Chondrocyte (in vitro differentiated cells): ENCODE measurements around the gene JUP. TPM values are rescaled to one million over a fixed set of nuclear protein-coding genes. Genes with fewer than 3 reads are reported as not detected.
"Not testable (repeated sequence)": the region's sequence is repeated elsewhere in the genome, so short reads cannot be mapped to it uniquely, and the experiment has no call there.

ENCODE experiments used
- DNase-seq: peaks from one replicate; pipeline ENCODE4 v3.0.0; 2021; ENCODE audit warnings: mixed read lengths, low spot score
- H3K27ac Mint-ChIP-seq: one replicate; pipeline ENCODE4 v1.8.0; 2021; ENCODE audit warnings: mild to moderate bottlenecking, moderate library complexity, mixed read lengths; ENCODE audit not compliant: unreplicated experiment
- H3K27me3 Mint-ChIP-seq: 2 replicates; pipeline ENCODE4 v1.8.0; 2021; ENCODE audit warnings: low read depth, mixed read lengths
- H3K36me3 Mint-ChIP-seq: 2 replicates; pipeline ENCODE4 v1.8.0; 2021; ENCODE audit warnings: low read depth, mixed read lengths
- H3K4me1 Mint-ChIP-seq: 2 replicates; pipeline ENCODE4 v1.8.0; 2021; ENCODE audit warnings: low read depth, mild to moderate bottlenecking, mixed read lengths
- H3K4me3 Mint-ChIP-seq: one replicate; pipeline ENCODE4 v1.8.0; 2021; ENCODE audit warnings: mild to moderate bottlenecking, moderate library complexity, mixed read lengths; ENCODE audit not compliant: unreplicated experiment
- H3K9me3 Mint-ChIP-seq: 2 replicates; pipeline ENCODE4 v1.8.0; 2021; ENCODE audit warnings: low read depth, mixed read lengths
- total RNA-seq: library from RNA; stranded (reverse); gene quantifications from 3 replicates; pipeline ENCODE4 v1.2.1, GENCODE V29; 2021
- TF ChIP-seq, protein P1 (sequence below): fragments of 200-600 bp; sonication (generic); IDR thresholded peaks from 2 replicates; pipeline ENCODE4 v1.5.0; 2021; ENCODE audit warnings: antibody characterized with exemption, mild to moderate bottlenecking, moderate library complexity

The JUP gene
- total RNA-seq, 1 donor from 2014 or later: 18.8 TPM

GRCh38 chr17:41777157-41777573, 9.3 kb downstream of the JUP start:
- H3K27me3 Mint-ChIP-seq: no peaks in the 10 kb centered on the region
- H3K36me3 Mint-ChIP-seq: peaks cover 2% of the 10 kb centered on the region
- H3K4me3 Mint-ChIP-seq: no peak overlapping the region
- peaks cover 50% of the 10 kb centered on the region for H3K4me1 Mint-ChIP-seq
- TF ChIP-seq, protein P1, sequence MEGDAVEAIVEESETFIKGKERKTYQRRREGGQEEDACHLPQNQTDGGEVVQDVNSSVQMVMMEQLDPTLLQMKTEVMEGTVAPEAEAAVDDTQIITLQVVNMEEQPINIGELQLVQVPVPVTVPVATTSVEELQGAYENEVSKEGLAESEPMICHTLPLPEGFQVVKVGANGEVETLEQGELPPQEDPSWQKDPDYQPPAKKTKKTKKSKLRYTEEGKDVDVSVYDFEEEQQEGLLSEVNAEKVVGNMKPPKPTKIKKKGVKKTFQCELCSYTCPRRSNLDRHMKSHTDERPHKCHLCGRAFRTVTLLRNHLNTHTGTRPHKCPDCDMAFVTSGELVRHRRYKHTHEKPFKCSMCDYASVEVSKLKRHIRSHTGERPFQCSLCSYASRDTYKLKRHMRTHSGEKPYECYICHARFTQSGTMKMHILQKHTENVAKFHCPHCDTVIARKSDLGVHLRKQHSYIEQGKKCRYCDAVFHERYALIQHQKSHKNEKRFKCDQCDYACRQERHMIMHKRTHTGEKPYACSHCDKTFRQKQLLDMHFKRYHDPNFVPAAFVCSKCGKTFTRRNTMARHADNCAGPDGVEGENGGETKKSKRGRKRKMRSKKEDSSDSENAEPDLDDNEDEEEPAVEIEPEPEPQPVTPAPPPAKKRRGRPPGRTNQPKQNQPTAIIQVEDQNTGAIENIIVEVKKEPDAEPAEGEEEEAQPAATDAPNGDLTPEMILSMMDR: peak; percentile 64
- H3K9me3 Mint-ChIP-seq: no peaks in the 10 kb centered on the region
- DNase-seq: no peak
- H3K27ac Mint-ChIP-seq: peak overlapping the region; percentile 89

- H3K36me3 Mint-ChIP-seq, H3K27me3 Mint-ChIP-seq, DNase-seq, H3K9me3 Mint-ChIP-seq, H3K4me3 Mint-ChIP-seq: not testable (repeated sequence)
- Mint-ChIP-seq H3K4me1 (peaks cover 42% of the 10 kb centered on the region), H3K27ac (peak overlapping the region; percentile 41)
Observed at GRCh38 chr17:41776262-41776900, 10.1 kb downstream of the JUP start.

DNA sequence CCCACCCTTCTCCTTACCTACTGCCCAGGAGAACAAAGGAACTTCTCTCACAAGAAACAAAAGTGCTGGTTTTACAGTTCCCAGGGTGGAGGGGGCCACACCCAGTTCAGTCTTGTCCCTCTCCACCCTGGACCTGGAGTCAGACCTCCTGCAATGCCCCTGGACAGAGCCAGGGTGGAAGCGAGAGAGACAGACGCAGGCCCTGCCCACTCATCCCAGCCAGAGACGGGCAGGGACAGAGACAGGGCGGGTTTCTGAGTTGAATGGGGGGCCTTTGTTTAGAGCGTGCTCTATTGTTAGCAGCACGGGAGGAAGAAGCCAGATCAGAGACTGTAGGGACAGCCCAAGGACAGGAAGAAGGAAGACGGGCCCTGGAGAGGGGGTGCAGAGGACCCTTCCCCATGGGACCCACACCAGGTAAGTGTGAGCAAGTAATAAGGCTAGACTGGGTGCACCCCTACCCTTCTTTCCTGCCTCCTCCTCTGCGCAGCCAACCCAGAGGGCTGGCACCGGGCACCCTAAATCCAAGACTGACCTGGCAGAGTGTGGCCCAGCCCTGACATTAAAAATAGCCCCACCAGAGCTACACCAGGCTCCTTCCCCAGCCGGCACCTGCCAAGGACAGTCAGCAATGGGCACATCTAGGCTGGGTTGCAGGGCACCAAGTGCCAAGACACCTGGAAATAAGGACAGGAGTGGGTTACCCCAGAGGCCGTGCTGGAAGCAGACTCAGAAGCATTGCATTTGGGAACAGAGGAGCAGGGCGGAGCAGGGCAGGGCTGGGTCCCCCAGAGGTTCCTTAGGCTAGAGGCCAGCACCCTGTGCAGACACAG, 10.9 kb downstream of the JUP start:
- H3K27me3 Mint-ChIP-seq: no peaks in the 10 kb centered on the region
- H3K9me3 Mint-ChIP-seq: no peaks in the 10 kb centered on the region
- TF ChIP-seq, protein P1: no peak
- H3K4me1 Mint-ChIP-seq: peaks cover 41% of the 10 kb centered on the region
- H3K36me3 Mint-ChIP-seq: no peaks in the 10 kb centered on the region
- DNase-seq: no peak
- peak overlapping the region; percentile 69 for H3K27ac Mint-ChIP-seq
- H3K4me3 Mint-ChIP-seq: no peak overlapping the region

- H3K27me3 Mint-ChIP-seq: no peaks in the 10 kb centered on the region
Observed at GRCh38 chr17:41773731-41774193, 12.7 kb downstream of the JUP start.

GRCh38 chr17:41773190-41773588, 13.3 kb downstream of the JUP start:
- DNase-seq: no peak
- no peak overlapping the region for H3K4me3 Mint-ChIP-seq
- TF ChIP-seq, protein P1: no peak
- peaks cover 41% of the 10 kb centered on the region for H3K4me1 Mint-ChIP-seq
- no peaks in the 10 kb centered on the region for H3K9me3 Mint-ChIP-seq
- H3K36me3 Mint-ChIP-seq: no peaks in the 10 kb centered on the region
- no peaks in the 10 kb centered on the region for H3K27me3 Mint-ChIP-seq
- H3K27ac Mint-ChIP-seq: peak overlapping the region; percentile 5

More at GRCh38 chr17:41773731-41774193, 12.7 kb downstream of the JUP start:
- Mint-ChIP-seq H3K36me3 (no peaks in the 10 kb centered on the region), H3K9me3 (no peaks in the 10 kb centered on the region), H3K4me1 (peaks cover 41% of the 10 kb centered on the region), H3K27ac (no peak overlapping the region), H3K4me3 (no peak overlapping the region)
- TF ChIP-seq, protein P1: no peak
- DNase-seq: no peak
